Activated CD8-positive, alpha-beta T cell treated with anti-CD3 and anti-CD28 coated beads, Interleukin-2, amount 10 ng/mL, durations not matched to agents 7 days and 5 days (primary cell): ENCODE measurements around the gene CHID1. TPM values are rescaled to one million over a fixed set of nuclear protein-coding genes. Genes with fewer than 3 reads are reported as not detected.

ENCODE experiments used
- ATAC-seq: fragments of 150-1000 bp; cut with Tn5 transposase; one replicate; pipeline ENCODE4 v1.10.0; 2021; ENCODE audit warnings: moderate library complexity
- CTCF ChIA-PET: fragments of 350-600 bp; sonication (Branson Sonifier 250); formaldehyde crosslinking; loops from one replicate; lab custom pipeline; 2021; ENCODE audit warnings: antibody characterized with exemption; lab: Charles Lee
- POLR2A ChIA-PET: fragments of 350-600 bp; sonication (Branson Sonifier 250); formaldehyde crosslinking; loops from one replicate; lab custom pipeline; 2021; ENCODE audit warnings: antibody characterized with exemption; lab: Charles Lee
- DNase-seq: peaks from one replicate; pipeline ENCODE4 v3.0.0-alpha.2; 2020
- H3K27ac Mint-ChIP-seq: one replicate; pipeline ENCODE4 v1.8.0; 2021; ENCODE audit warnings: mild to moderate bottlenecking, mixed read lengths
- H3K27me3 Mint-ChIP-seq: one replicate; pipeline ENCODE4 v1.8.0; 2021; ENCODE audit warnings: low read depth, mixed read lengths
- H3K36me3 Mint-ChIP-seq: one replicate; pipeline ENCODE4 v1.8.0; 2021; ENCODE audit warnings: low read depth, mixed read lengths
- H3K4me1 Mint-ChIP-seq: one replicate; pipeline ENCODE4 v1.8.0; 2021; ENCODE audit warnings: low read depth, mixed read lengths
- H3K4me3 Mint-ChIP-seq: one replicate; pipeline ENCODE4 v1.8.0; 2021; ENCODE audit warnings: mild to moderate bottlenecking, mixed read lengths
- H3K9me3 Mint-ChIP-seq: one replicate; pipeline ENCODE4 v1.8.0; 2022; ENCODE audit warnings: mixed read lengths; ENCODE audit not compliant: insufficient read depth
- total RNA-seq, 2 experiments: library from RNA; stranded (reverse); gene quantifications; one replicate each; pipeline ENCODE4 v1.2.3, GENCODE V29; 2021

Gene CHID1
- total RNA-seq, 2 experiments from 2014 or later = 46.1 to 48.4 TPM

DNA sequence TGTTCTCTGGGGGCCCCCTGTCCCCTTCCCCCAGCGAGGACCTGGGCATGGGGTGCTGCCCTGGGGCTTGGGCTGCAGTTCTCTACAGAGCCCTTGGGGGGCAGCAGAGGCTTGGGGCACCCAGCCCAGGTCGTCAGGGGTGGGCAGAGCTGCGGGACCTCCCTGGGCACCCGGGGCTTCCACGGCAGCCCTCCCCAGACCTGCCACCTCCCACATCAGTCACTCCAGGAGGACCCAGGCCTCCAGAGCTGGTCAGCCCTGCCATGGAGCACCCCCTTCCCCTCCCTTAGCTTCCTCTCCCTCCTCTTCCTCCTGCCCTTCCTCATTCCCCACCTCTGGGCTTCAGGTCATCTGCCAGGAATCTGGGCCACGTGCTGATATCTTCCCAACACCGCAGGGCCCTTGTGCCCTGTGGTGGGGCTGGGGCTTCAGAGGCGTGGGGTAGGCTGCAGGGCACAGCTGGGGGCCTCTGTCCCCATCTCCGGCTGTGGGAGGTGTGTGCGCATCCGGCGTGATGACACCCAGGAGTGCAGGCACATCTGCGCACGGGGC, 62.2 kb downstream of the CHID1 start:
- H3K9me3 Mint-ChIP-seq = no peaks in the 10 kb centered on the region
- H3K4me1 Mint-ChIP-seq = peaks cover 17% of the 10 kb centered on the region
- ChIA-PET POLR2A (no interaction called here), CTCF (interaction anchor here (0.6 to 3.7 kb wide), 8 partner anchors 8 to 206 kb away, joined by 3 to 28 read pairs (median 3); partner anchors contain the start of gene CRACR2B)
- ATAC-seq = peak; percentile 64
- no peak overlapping the region for H3K27ac Mint-ChIP-seq
- no peak overlapping the region for H3K4me3 Mint-ChIP-seq
- DNase-seq = peak; percentile 75
- peaks cover 5% of the 10 kb centered on the region for H3K27me3 Mint-ChIP-seq
- H3K36me3 Mint-ChIP-seq = no peaks in the 10 kb centered on the region

DNA sequence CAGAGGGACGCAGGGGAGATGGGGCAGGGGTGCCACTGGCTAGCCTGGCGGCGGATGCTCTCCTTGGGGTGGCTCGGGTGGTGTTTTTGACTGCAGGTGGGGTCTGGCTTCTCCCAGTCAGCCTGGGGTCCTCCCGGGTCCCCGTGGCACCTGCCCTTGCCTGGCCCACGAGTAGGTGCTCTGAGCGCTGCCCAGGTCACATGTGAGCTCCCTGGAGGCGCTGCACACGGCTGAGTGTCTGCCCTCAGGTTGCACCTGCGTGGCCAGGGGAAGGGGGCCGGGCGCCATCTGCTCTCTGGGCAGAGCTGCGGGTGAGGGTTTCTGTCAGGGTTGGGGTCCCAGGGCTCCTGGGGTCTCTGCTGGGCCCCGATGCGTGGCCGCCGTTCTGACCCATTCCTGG, 62.7 kb downstream of the CHID1 start:
- H3K27ac Mint-ChIP-seq = no peak overlapping the region
- POLR2A ChIA-PET = no interaction called here

DNA sequence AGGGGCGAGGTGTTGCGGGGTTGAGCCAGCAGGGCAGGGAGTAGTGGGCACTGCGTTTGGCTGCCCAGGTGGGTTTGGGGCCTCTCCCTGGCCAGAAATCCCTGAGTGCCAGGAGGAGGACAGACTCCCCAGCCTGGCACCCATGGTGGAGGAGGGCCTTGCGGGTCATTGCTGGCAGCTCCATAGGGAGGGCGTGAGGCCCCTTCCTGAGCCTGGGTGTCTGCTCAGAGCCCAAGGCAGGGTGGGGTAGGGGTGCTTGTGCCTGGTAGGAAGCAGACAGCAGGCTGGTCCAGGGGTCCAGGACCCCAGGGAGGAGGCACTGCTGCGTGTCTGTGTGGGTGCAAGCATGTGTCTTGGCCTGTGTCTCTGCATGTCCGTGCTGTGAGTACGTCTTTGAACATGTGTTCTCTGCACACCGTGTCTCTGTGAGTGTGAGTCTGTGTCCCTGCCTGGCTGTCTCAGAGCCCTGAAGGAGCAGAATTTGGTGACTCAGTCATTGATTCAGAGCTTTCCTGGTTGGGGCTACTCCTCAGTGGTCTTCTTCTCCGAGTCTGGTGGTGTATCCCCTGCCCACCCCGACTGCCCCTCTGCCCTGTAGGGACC, 64.0 kb downstream of the CHID1 start:
- ATAC-seq = no peak
- ChIA-PET POLR2A (interaction anchor here (1.6 kb wide), 1 partner anchor 10 kb away, joined by 3 read pairs; no protein-coding TSS in a partner anchor), CTCF (interaction anchor here (1.5 to 3.7 kb wide), 3 partner anchors 52 to 204 kb away, joined by 3 to 28 read pairs (median 7); partner anchors contain the start of gene CHID1)
- H3K27me3 Mint-ChIP-seq = peaks cover 5% of the 10 kb centered on the region
- H3K4me3 Mint-ChIP-seq = no peak overlapping the region
- H3K27ac Mint-ChIP-seq = no peak overlapping the region
- no peaks in the 10 kb centered on the region for H3K9me3 Mint-ChIP-seq
- DNase-seq = no peak
- no peaks in the 10 kb centered on the region for H3K36me3 Mint-ChIP-seq
- H3K4me1 Mint-ChIP-seq = peaks cover 20% of the 10 kb centered on the region

More for the DNA sequence above, 62.7 kb downstream of the CHID1 start:
- DNase-seq (no peak), ATAC-seq (no peak)
- H3K9me3 Mint-ChIP-seq = no peaks in the 10 kb centered on the region
- H3K27me3 Mint-ChIP-seq = peaks cover 5% of the 10 kb centered on the region
- no peak overlapping the region for H3K4me3 Mint-ChIP-seq
- H3K36me3 Mint-ChIP-seq = no peaks in the 10 kb centered on the region
- H3K4me1 Mint-ChIP-seq = peaks cover 20% of the 10 kb centered on the region
- CTCF ChIA-PET = interaction anchor here (1.1 to 3.7 kb wide), 5 partner anchors 9 to 206 kb away, joined by 3 to 28 read pairs (median 4); no protein-coding TSS in a partner anchor

DNA sequence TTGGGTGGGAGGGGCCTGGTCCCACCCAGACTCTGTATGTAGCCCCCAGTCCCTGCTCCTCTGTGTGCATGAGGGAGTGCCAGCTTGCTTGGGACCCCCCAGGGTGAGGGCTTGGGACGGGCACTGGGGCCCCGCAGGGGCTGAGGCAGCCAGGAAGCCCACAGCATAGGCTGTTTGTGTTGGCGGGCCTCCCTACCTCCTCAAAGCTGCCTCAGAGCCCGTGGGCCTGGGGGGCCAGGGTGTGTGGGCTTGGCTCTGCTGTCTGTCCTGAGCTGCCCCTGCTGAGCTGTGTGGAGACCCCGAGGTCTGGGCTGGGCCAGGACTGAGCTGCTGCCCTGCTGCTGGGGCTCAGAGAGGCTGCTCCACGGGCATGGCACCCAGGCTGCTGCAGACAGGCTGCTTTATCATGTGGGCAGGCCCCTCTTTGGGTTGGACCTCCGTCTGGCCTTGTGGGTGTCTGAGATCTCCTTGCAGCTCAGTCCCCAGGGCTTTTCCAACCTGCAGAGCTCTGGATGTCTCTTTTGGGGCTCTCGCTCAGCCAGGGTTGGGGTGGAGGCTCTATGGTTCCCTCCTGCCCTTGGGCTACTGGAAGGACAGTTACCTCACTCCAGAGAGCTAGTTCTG, 64.6 kb downstream of the CHID1 start:
- Mint-ChIP-seq H3K9me3 (no peaks in the 10 kb centered on the region), H3K27ac (no peak overlapping the region), H3K4me1 (peaks cover 24% of the 10 kb centered on the region), H3K36me3 (no peaks in the 10 kb centered on the region), H3K27me3 (peaks cover 5% of the 10 kb centered on the region), H3K4me3 (no peak overlapping the region)
- no peak for ATAC-seq
- CTCF ChIA-PET = interaction anchor here (1.5 to 3.7 kb wide), 2 partner anchors 65 to 205 kb away, joined by 3 to 28 read pairs; partner anchors contain the start of gene CHID1
- POLR2A ChIA-PET = interaction anchor here (1.6 kb wide), 1 partner anchor 10 kb away, joined by 3 read pairs; no protein-coding TSS in a partner anchor
- DNase-seq = no peak

DNA sequence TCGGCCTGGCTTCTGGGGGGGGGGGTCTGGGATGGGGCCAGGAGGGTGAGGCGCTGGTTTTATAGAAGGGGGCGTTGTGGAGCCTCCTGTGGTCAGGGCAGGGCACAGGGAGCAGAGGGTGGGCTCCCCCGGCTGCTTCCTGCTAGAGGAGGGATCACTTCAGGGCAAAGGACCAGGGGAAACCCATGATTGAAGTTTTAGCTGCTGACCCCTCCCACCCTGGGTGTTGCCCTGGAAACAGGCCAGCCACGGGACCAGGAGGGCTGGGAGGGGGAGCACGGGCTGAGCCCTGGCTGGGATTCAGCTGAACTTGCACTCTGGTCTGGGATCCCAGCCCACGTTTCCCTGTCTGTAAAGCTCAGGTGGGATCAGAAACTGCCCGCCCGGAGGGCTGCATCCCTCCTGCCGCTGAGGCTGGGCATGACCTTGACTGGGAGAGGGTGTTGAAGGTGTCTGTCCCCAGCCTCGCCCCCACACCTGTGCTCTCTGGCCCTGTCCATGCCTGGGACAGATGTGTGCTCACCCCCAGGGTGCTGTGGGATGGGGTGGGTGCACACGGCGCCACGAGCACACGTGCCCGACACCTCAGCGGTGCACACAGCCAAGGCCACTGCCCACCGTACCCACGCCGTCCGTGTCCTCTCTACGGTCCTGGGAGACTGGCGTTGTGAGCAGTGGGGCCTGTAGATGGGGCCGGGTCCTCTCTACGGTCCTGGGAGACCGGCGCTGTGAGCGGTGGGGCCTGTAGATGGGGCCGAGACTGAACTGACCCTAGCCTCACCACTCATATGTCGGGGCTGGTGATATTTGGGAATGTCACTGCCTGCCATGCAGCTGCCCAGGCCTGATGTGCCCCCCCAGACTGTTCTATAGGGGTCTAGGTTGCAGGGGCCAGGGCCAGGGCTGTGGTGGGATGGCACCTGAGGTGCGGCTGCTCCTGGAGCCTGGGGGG, 65.6 kb downstream of the CHID1 start:
- peaks cover 6% of the 10 kb centered on the region for H3K36me3 Mint-ChIP-seq
- no peak overlapping the region for H3K27ac Mint-ChIP-seq
- ChIA-PET POLR2A (interaction anchor here (1.0 to 1.6 kb wide), 2 partner anchors 10 to 11 kb away, joined by 3 read pairs; no protein-coding TSS in a partner anchor), CTCF (interaction anchor here (2.2 to 3.7 kb wide), 2 partner anchors 206 to 207 kb away, joined by 7 to 28 read pairs; no protein-coding TSS in a partner anchor)
- H3K4me1 Mint-ChIP-seq = peaks cover 35% of the 10 kb centered on the region
- H3K4me3 Mint-ChIP-seq = no peak overlapping the region
- ATAC-seq = no peak
- peak; percentile 44 for DNase-seq
- no peaks in the 10 kb centered on the region for H3K9me3 Mint-ChIP-seq
- peaks cover 5% of the 10 kb centered on the region for H3K27me3 Mint-ChIP-seq

DNA sequence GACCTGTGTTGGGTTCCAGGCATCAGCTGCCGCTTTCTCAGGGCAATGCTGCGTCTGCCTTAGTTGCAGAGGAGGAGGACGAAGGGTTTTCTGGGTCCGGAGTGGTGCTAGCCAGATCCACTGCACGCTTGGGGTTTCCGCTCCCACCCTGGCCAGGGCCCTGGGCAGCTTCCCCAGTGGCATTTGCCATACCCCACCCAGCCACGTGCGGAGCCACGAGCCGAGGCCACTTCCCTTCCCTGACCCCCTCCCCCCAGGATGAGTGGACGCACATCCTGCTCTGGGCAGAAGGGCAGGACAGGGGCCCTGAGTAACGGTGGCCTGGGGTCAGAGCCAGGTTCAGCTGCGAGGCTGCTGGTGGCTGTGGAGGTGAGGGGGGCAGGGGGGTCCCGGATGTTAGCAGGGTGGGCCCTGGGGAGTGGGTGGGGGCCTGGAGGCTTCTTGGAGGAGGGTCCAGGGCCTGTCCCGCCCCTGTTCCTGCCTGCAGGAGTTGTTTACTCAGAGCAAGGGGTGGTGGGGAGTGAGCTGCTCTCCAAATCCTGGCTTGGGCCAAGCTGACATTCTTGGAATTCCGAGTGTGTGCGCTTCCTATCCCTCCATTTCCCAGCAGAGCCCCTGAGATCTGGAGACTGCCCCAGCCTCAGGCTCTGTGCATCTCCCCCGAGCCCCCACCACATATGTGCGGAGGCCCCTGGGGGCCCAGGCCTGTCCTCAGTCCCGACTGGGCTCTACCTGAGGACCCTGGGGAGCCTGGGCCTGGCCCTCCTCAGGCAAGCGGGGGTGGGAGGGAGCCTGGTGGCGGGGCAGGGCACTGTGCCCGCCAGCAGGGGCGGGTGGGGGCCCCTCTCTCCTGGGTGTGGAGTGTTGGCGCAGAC, 66.6 kb downstream of the CHID1 start:
- H3K27me3 Mint-ChIP-seq = peaks cover 5% of the 10 kb centered on the region
- ChIA-PET POLR2A (interaction anchor here (1.0 to 1.8 kb wide), 6 partner anchors 9 to 66 kb away, joined by 3 to 11 read pairs (median 6); partner anchors contain the start of genes CD151, CHID1, PNPLA2 and RPLP2), CTCF (interaction anchor here (1.3 to 2.2 kb wide), 5 partner anchors 11 to 207 kb away, joined by 4 to 7 read pairs (median 5); partner anchors contain the start of genes CD151 and CRACR2B)
- ATAC-seq = no peak
- H3K4me1 Mint-ChIP-seq = peaks cover 34% of the 10 kb centered on the region
- H3K36me3 Mint-ChIP-seq = peaks cover 9% of the 10 kb centered on the region
- H3K4me3 Mint-ChIP-seq = peak overlapping the region; percentile 74
- H3K27ac Mint-ChIP-seq = peak overlapping the region; percentile 66
- DNase-seq = peak; percentile 38
- H3K9me3 Mint-ChIP-seq = no peaks in the 10 kb centered on the region

DNA sequence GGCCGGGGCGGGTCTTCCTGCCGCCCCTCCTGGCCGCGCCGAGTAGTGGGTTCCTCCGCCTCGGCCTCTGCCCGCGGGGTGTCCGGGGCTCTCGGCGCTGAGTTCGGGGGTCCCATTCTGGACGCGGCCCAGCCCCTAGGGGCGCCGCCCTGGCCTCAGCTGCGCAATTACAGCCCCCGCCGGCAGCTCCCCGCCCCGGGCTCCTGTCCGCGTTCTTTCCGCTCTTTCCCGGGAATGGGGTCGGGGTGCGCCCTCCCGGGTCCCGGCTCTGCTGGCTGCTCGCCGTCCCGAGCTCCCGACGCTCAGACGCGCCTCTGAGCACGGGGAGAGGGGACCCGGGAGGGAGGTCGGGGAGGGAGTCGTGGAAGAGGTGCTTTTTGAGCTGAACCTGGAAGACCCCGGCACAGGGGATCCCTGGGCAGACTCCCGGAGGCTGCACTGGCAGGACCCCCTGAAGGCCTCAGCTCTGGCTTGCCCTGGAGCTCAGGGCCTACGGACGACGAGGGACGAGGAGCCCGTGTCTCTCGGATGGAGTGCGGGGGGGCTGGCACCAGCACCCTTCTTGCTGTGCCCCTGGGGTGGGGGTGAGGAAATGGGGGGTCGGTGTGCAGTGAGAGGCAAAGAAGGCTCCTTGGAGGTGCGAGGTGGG, 67.4 kb downstream of the CHID1 start:
- ChIA-PET CTCF (interaction anchor here (1.3 to 2.2 kb wide), 5 partner anchors 11 to 208 kb away, joined by 4 to 7 read pairs (median 5); partner anchors contain the start of genes CD151 and CRACR2B), POLR2A (interaction anchor here (0.7 to 1.8 kb wide), 9 partner anchors 9 to 67 kb away, joined by 3 to 11 read pairs (median 4); partner anchors contain the start of genes CD151, CHID1, CRACR2B and PNPLA2)
- Mint-ChIP-seq H3K27me3 (no peaks in the 10 kb centered on the region), H3K4me1 (peaks cover 28% of the 10 kb centered on the region), H3K36me3 (peaks cover 10% of the 10 kb centered on the region), H3K4me3 (peak overlapping the region; percentile 74), H3K9me3 (no peaks in the 10 kb centered on the region), H3K27ac (peak overlapping the region; percentile 66)
- DNase-seq = no peak
- ATAC-seq = peak; percentile 18

DNA sequence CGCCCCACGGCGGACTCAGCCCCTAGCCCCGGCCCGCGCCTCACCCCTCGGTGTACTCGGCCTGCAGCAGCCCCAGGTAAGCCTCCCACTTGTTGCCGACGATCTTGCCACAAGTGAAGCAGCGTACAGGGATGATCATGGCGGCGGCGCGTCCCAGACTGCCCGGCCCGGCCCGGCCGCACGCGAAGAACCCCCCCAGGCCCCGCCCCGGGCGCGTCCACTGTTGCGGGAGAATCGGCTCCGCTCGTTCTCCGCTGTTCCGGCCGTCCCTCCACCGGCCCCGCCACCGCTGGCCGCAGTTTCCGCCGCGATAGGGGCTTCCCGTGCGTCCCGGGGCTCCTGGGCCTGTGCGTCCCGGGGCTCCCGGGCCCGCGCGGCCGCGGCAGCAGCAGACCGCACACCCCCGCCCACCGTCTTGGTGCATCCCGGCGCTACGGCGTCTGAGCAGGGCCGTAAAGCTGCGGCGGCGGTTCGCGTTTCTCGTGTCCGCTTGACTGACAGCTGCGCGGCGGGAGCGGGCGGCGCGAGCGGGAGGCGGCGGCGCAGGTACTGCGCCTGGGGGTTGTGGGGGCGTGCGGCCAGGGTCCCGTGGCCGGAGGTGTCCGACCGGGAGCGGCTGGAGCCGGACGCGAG, 68.1 kb downstream of the CHID1 start, which contains the start of the genes POLR2L and TSPAN4:
Gene POLR2L, minus strand, starts transcription at position 160 of the 633 bp plus-strand sequence. Its CDS starts 21 bp downstream, at position 139.
Gene TSPAN4, plus strand, starts transcription at position 483 of the 633 bp plus-strand sequence. CDS start 7,453 bp downstream, outside the sequence.
- H3K27ac Mint-ChIP-seq = peak within 1 kb of the TSS; percentile 86
- CTCF ChIA-PET = interaction anchor here (1.3 to 2.2 kb wide), 5 partner anchors 10 to 209 kb away, joined by 4 to 7 read pairs (median 5); partner anchors contain the start of genes CD151 and CRACR2B
- peak; percentile 92 for DNase-seq

DNA sequence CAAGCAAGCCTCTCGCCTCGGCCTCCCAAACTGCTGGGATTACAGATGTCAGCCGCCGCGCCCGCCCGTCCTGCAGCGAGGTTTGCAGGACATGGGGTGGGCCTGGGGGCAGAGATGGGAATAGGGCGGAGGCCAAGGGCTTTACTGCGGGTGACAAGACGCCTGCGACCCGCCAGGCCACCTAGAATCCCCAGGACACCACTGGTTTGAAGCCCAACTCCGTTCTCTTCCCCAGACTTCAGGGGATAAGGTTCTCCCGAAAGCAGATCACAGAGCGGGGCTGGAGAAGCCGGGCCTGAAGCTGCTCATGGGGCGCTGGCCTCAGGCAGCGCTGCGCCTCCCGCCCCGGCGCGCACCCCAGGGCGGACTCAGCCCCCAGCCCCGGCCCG, 68.6 kb downstream of the CHID1 start:
- Mint-ChIP-seq H3K4me1 (peaks cover 28% of the 10 kb centered on the region), H3K4me3 (peak overlapping the region; percentile 88), H3K9me3 (no peaks in the 10 kb centered on the region), H3K27me3 (no peaks in the 10 kb centered on the region), H3K36me3 (peaks cover 14% of the 10 kb centered on the region), H3K27ac (peak overlapping the region; percentile 86)
- DNase-seq (no peak), ATAC-seq (peak; percentile 53)
- CTCF ChIA-PET = interaction anchor here (2.1 kb wide), 1 partner anchor 10 kb away, joined by 8 read pairs; the partner anchor contains the start of gene CD151
- POLR2A ChIA-PET = interaction anchor here (0.6 kb wide), 1 partner anchor 13 kb away, joined by 3 read pairs; no protein-coding TSS in a partner anchor

More for the DNA sequence above, 68.1 kb downstream of the CHID1 start, which contains the start of the genes POLR2L and TSPAN4:
- Mint-ChIP-seq H3K4me1 (peaks cover 28% of the 10 kb centered on the region), H3K27me3 (no peaks in the 10 kb centered on the region), H3K4me3 (peak within 1 kb of the TSS; percentile 88), H3K9me3 (no peaks in the 10 kb centered on the region), H3K36me3 (peaks cover 14% of the 10 kb centered on the region)
- POLR2A ChIA-PET = interaction anchor here (0.7 to 1.8 kb wide), 8 partner anchors 8 to 68 kb away, joined by 3 to 11 read pairs (median 4); partner anchors contain the start of genes CD151, CHID1, CRACR2B and PNPLA2
- ATAC-seq = peak; percentile 75
